Amygdala (tissue), 56 donors: Measurements from ENCODE around the gene ANK3.

ENCODE experiments used
- DNase-seq, 56 donors: peaks; one replicate each; lab custom pipeline; 2025; lab: John Stamatoyannopoulos, UW

Gene ANK3

DNA sequence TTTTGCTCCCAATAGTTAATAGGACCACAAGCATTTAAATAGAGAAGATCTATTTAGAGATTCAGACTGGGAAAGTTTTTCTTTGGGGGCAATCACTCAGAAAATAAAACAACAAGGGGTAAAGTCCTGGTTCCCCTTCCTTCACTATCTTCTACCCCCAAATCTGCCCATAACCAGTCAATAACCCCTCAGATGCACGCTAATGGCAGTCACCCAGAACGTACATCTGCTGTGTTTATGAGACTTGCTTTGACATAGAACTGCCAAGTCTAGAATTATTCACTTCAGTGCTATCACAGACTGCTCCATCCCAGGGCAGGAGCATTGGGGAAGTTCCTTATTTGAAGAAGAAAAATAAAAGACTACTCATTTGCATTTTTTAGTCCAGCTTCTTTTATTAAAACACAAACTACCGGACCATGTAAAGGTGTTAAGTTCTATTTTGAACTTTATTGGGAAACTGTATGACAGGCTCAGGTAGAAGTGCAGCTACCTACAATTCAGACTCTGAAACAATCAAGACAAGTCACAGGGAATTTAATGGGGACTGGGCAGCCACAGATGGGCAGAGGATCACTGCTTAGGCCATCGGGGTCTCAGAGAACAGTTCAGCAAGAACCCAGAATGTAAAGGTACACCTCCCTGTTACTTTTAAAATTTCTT, 38.4 kb downstream of the ANK3 start:
- DNase-seq: peak in 6 of 56 donors; percentile 11 to 41 (median 25)

DNA sequence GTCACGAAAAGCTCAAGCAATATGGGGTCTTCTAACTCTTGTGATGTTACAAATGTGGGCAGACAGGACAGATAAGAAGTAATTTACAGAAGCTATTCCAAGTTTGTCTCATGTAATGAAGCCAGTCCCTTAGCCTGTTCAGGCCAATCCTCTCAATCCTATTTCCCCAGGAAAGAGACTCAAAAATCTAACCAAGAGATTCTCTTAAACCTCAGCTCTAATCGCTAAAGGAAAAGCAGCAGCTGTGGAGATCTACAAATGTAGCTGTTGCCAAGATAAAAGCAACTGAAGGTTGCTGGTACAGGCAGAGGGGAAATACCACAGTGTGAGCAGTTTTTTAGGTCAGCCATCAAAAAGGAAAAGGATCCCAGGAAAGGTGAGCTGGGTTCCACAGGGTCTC, 39.3 kb downstream of the ANK3 start:
- no peak for DNase-seq

DNA sequence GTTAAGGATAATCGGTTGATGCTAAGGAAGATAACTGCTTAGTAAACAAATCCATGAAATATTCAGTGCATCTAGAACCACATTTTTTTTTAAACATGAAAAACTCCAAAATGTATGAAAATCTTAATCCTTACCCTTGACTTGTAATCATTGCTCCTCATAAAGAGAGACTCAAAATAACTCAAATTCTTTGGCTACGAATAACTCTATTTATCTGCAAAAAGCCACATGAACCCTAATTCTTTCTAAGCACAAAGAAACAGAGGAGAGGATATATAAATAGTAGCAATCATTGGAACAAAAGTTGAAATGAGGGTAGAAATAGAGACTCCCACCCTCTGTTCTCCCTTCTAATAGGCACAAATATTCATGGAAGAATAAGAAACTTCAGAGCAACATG, 40.2 kb downstream of the ANK3 start:
- DNase-seq: no peak

DNA sequence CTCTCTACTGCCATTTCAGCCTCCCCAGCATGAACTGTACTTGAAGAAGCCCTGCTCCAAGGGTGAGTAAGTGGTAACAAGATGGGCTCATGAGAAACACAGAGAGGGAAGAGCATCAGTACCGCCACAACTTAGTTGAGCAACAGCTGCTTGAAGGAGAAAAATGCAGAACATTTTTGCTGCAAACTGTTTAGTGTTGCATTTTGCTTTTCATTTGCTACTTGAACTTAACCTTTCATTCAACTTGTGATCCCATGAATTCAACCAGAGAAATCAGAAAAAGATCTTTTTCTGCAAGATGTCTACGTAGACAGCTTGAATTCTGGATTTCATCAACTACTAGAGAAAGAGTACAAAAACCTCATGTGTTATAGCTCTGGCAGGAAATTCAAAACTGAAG, 40.7 kb downstream of the ANK3 start:
- DNase-seq: no peak

DNA sequence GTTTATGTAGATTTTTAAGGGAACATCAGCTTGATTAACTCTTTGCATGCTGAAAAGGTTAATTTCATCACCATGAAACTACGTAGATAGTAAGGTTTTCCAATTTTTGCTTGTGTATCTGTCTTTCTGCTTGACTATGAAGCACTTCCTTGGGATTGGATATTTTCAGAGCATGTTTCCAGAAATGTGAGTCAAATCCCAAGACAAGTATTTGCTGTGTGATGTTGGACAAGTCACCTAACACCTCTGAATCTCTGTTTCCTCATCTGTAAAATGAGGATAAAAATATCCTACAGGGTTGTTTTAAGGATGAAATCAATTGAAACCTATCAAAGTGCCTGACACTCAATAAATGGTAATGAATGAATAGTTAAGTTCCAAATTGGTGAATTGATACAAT, 42.4 kb downstream of the ANK3 start:
- DNase-seq: no peak

DNA sequence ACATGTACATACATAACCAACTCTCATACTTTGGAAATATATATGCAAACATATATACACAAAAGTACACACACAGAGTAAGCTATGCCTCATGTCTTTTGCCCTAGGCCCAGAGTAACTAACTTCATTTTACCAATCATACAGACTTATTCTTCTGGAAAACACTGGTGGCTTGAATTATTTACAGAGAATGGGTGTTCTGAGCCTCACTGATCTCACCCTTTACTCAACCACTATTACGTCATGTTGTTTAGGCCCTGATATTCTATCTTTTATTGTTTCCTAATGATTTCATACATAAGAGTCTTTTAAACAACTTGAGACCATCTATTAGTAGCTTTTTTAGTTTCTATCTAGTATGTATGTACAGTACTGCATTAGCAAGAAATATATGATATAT, 43.0 kb downstream of the ANK3 start:
- no peak for DNase-seq

DNA sequence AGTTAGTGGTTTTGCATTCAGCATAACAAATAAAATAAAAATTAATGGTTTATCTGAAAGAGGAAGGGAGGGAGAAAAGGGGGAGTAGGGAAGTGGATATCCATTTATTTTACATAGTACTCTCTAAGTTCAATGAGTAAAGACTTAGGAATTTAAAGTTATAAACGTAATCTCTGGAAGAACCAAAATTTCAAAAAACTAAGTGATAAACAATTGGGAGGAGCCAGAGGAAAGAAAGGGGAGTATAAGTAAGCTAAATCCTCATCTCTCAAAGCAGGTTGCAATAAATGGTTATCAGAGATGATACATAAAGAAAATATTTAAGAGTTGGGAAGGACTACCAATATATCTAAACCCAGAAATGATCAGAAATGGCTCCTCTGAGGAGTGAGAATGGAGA, 46.4 kb downstream of the ANK3 start:
- no peak for DNase-seq

DNA sequence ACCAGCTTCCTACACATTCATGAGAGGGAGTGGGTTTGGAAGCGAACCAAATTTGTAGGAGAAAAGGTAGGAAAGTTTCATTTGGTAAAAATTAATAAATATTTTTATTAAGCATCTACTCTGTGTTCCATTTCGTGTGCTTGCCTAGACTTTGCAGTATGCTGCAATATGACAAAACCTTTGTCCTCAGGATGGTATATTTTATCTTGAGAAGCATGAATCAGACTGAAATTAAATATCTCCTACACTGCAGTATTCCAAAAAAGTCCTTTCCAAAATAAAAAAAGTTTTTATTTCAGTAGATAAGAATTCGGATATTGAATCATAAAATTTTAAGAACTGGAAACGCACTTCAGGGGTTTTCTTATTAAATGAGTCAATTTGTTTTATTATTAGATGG, 47.7 kb downstream of the ANK3 start:
- no peak for DNase-seq

DNA sequence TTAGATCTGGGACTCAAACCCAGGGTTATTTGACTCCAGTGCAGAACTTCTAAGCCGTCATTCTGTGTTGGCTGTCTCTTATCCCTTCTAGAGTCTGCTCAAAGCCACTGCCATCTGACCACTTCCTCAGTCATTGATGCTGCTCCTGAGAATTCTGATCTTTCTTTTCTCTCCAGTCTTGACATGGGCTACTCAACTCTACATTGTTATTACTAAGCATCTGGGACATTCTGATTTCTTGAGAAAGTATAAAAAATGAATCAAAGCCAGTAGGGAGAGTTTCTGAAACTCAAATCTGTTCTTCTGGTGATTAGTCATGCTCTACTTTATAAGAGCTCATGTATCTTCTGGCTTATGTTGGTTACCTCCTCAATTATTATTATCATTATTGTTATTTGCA, 48.7 kb downstream of the ANK3 start:
- DNase-seq: no peak

DNA sequence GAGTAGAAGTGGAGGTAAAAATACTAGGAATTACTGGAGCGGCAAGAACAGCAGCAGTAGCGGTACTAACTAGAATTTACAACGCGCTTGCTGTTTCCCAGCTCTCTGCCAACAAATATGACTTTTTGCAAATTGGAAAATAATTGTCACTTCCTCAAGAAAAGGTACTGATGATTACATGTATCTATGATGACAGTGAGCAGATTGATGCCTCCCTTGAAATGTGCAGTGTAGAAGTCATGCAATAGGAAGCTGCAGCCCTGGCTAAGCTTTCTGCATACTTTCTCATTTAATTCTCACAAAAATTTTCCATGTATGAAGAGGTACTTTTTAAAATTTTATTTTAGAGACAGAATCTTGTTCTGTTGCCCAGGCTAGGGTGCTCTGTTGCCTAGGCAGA, 49.9 kb downstream of the ANK3 start:
- no peak for DNase-seq

DNA sequence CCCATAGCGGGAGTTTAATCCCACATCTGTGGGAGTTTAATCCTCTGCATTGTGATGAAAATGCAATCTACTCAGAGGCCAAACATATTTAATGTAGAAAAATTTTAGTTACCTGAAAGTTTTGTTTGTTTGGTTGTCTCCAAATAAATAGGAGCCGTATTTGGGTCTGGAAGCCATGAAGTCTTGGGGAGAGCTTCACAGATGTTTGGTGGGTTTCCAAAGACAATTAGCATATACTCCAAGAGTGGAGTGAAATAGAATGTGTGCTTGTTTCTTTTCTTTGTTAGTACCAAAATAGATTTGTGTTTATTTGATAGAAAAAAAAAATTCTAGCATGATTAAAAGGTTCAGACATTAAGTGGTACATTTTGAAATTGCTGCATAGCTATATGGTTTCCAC, 50.9 kb downstream of the ANK3 start:
- no peak for DNase-seq

DNA sequence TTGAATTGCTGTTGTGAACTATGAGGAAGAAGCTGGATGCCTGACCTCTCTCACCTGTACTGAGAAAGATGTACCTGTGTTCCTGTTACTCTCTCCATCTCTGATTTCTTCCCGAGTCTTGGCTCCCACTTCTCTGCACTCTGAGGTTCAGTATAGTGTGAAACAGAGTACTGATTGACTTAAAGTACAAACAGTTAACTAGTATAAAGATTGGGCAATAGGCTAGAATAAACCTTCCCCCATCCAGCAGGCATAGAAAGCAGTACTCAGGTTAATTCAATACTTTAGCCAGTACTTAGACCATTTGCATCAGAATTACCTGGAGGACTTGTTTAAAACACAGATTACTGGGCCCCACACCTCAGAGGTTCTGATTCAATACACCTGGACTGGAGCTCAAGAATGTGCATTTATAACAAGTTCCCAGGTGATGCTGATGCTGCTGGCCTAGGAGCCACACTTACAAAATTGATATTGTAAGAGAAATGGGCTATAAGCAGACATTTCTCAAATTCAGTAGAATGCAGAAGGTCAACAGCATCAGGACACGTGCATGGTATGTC, 51.6 kb downstream of the ANK3 start:
- DNase-seq: no peak

DNA sequence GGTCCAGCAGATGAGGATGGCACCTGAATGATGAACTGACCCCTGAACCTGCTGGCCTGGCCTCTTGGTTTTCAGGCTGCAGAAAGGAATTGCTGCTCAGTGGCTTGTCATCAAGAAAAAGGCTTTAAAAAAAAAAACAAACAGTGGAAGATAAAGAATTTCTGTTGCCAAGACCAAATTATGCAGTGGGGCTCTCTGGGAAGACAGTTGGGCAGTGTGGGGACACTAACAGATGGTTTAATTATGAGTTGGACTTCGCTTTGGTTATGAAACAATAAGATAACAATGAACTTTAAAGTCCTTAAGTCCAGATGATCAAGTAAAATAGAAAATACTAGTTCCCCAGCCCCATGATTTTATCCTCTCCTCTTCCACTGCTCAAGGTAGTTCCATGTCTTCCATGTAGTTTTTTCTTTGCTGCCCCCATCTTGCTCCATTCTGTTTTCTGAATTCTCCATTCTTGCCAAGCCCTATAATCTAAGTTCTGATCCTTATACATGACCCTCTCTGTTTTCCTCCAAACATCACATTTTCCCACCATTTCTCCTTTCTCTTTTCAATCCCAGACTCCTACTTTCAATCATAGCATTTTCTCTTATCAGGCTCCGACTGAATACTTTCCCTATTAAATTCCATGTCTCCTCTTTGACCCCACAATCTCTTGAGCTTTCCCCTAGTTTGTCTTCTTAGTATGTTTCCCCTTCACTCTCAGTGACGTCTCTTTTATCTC, 52.6 kb downstream of the ANK3 start:
- DNase-seq: no peak

DNA sequence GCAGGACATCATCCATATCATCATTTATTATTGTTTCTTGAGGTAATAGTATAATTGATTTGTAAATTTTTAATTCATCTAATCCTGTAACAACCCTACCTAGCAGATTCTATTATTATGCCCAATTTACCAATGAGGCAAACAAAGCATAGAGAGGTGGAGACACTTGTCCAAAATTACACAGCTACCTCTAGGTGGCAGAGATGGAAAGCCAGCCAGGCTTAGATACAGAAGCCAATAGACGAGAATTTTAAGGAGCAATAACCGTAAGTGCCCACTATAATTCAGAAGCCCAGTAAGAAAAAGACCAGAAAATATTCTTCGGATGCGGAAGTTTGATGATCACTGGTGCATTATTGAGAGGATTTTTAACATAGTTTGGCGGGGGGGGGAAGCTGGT, 54.0 kb downstream of the ANK3 start:
- peak in 1 of 56 donors; percentile 11 for DNase-seq

DNA sequence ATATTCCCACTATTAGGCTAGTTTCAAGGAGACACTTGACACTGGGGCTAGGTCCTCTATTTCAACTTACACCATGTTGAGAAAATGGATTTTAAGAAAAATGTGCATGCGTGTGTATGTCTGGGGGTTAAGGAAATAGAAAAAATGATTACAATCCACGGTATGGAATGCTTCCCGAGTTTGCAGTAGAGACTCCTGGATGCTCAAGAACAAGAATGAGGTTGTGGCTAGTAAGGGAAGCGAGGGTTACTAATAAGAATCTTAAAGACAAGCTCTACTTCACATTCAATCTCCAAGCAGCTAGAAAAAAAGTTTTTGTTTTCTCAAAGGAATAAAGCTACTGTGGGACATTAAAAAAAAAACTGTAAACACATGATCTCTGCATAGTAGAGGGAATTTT, 54.7 kb downstream of the ANK3 start:
- no peak for DNase-seq

DNA sequence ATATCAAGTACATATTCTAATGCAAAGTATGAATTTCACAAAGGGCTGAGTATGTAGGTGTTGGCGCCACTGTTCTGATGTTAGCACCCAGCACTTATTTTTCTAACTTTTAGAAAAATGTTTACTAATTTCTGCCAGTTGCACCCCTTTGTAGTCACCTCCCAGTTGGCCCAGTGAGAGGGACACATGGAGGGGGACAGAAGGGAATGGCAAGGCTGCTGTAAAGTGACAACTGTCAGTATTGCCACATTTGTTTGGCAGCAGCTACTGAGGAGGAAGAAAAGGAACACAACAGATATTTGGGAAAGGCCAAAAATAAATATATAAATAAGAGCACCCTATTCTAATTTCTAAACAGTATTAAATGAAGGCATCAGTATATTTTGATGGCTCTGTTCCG, 57.3 kb downstream of the ANK3 start:
- DNase-seq: no peak

DNA sequence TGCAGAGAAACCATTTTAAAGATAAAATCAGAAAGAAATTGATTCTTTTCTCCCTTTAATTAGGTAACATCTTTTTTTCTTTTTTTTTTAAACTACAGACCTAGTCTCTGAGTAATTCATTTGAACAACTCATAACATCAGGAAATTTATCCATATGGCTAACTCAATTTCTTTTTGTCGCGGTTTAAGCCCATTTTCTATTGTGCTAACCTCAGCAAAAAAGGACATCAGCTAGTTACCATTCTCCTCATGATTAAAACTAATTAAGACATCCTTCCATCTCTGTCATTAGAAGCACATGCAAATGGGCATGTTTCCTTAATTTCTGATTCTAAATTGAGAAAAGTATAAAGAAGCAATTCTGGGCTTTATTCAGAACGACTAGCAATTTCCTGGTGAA, 57.8 kb downstream of the ANK3 start:
- DNase-seq: no peak

DNA sequence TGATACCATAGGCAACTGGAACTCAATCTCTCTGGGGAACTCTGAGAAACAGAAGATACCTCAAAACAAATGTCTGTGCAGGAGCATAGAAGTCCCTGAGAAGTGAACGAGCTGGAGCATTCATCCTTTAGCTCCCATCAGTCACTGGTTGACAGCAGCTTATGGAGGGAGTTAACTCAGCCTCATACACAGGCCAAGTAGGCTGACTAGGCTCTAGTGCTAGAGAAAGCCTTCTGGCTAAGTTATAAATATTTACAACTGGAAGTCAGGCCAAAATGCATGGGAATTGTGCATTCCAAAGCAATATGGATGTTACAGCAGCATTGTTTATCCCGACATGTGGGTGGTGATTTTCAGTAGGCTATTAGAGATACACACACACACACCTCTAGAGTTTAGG, 66.5 kb downstream of the ANK3 start:
- no peak for DNase-seq

DNA sequence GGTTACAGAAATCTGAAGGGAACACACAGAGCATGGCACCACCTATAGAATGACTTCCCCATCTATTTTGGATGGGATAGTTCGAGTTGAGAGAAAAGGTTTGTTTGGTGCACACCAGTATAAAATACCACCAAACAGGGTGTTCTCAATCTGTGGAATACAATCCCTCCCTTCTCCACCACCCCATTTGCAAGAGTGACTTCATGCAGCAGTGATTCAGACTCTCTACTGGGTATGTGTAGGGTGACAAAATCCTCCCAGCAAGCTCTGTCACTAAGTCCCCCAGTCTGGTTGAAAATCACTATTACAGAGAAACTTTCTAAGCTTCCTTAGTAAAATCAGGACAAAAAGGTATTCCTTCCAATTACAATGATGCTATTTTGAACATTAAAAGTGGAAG, 69.0 kb downstream of the ANK3 start:
- no peak for DNase-seq

DNA sequence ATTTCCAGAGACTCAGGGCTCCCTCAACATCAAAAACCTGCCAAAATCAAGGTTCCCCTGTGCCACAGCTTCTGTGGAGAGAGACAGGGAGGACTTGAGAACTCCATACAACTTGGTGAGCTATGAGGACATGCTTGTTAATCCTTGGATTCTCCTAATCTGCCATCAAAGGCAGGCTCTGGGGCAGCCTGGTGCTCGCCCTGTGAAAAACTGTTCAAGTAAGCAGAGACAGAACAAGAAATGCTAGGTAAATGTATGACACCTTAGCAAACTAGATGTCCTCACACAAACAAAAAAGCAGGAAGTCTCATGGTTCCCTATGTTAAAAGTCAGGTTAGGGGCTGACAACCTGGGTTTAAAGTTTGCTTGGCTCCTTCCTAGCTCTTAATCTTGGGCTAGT, 73.6 kb downstream of the ANK3 start:
- DNase-seq: no peak

DNA sequence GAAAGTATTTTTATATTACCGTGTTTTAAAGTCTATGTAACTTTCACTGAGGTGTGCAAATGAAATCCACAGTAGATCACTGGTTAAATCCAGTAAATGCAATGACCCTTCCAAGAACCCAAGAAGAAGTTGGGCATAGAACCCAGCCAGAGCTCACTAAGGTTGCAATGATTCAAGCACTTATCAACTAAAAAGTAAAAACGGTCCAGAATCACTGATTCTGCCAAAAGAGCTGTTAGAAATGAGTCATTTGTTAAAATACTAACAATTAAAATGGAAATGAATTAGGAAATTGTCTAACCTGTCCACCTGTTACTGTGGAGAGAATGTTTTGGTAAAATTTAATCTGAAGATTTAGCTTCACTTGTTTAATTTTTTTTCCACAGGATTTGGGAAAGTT, 74.4 kb downstream of the ANK3 start:
- no peak for DNase-seq
